ENCODE results near the gene LSM4. TPM values are rescaled to one million over a fixed set of nuclear protein-coding genes. Genes with fewer than 3 reads are reported as not detected.

The LSM4 gene
- total RNA-seq, 1 experiment from 2014 or later = 713 TPM

DNA sequence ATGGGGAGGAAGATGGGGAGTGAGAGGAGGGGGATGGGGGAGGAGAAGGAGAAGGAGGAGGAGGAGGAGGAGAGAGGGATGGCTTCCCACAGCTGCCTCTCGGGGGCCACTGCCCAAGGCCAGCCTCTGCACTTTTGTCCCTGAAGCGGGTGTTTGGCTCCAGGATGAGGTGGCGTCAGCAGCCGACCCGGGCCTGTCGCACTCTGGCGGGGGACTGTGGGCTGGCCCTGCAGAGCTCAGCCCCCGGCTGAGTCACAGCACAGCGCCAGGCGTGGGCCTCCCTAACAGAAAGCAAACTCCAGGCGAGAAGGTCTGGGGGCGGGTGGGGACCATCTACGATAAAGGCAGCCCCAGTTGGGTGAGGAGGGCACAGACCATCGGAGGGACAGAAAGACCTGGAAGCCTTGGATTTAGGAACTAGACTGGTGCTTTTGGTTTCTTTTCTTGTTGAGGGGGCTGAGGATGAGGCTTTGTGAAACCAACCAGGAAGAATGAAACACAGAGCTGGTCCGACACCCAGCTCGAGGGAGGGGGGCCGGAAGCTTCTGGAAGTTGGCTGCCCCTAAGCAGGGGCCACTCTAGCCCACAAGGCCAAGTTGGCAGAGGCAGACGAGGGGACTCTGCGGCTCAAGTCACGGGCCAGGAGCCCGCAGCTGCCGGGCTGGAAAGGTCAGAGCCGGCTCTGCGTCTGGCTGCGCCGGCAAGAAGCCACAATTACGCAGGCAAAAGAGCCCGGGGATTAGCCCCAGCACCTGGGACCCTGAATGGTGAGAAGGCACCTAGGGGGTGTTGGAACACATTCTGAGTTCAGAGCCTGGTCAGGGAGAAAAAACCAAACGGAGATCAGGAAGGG, 18.2 kb downstream of the LSM4 start:
- H3K4me2 ChIP-seq (ENCODE audit: low read length) = peak overlapping the region; percentile 46
- H2AFZ ChIP-seq (ENCODE audit: low read length) = no peak overlapping the region
- CTCF ChIA-PET = interaction anchor here (1.3 kb wide), 1 partner anchor 25 kb away, joined by 4 read pairs; no protein-coding TSS in a partner anchor
- H3K9me2 ChIP-seq (replicated peaks; ENCODE audit: low read length) = no peaks in the 10 kb centered on the region
- H3K9ac ChIP-seq (ENCODE audit: low read length) = no peak overlapping the region
- no peaks in the 10 kb centered on the region; the same call in 1 of the 2 replicates for H3K36me3 ChIP-seq (ENCODE audit: low read depth, low read length)
- no peaks in the 10 kb centered on the region for H3F3A ChIP-seq (ENCODE audit: low read length, unreplicated experiment)
- BruUV-seq (replicated peaks) = no TSS peak
- POLR2A ChIA-PET (ENCODE audit: unreplicated experiment) = interaction anchor here (0.6 to 1.0 kb wide), 2 partner anchors 23 to 253 kb away, joined by 3 read pairs; partner anchors contain the start of gene JUND
- intact Hi-C loops (cut with micrococcal nuclease) = no loop called here
- H3K27ac ChIP-seq (ENCODE audit: low read length) = no peak overlapping the region
- DNase-seq = peak; percentile 34
- no peaks in the 10 kb centered on the region for H3K79me2 ChIP-seq (ENCODE audit: low read length)
- no peak for TF ChIP-seq EZH2 (IDR thresholded peaks at IDR 0.05; ENCODE audit: low read length, unreplicated experiment)
- TF ChIP-seq CTCF (conservative IDR thresholded peaks at IDR 0.05; ENCODE audit: low read depth, low read length) = no peak
- TF ChIP-seq EZH2phosphoT487 (IDR thresholded peaks at IDR 0.05; ENCODE audit: borderline replicate concordance, low read length) = no peak
- H3K9me3 ChIP-seq (ENCODE audit: low read length) = no peaks in the 10 kb centered on the region
- peaks cover 19% of the 10 kb centered on the region for H3K4me1 ChIP-seq (ENCODE audit: insufficient read depth, low read length)
- peak; percentile 66 for ATAC-seq
- no peak overlapping the region for H3K4me3 ChIP-seq (ENCODE audit: low read length)
- H4K20me1 ChIP-seq (ENCODE audit: low read length) = no peaks in the 10 kb centered on the region
- no peaks in the 10 kb centered on the region for H3K27me3 ChIP-seq (ENCODE audit: low read length)

GRCh38 chr19:18304208-18304457, 18.7 kb downstream of the LSM4 start:
- H3K27me3 ChIP-seq (ENCODE audit: low read length) = no peaks in the 10 kb centered on the region
- no peak overlapping the region for H3K4me3 ChIP-seq (ENCODE audit: low read length)
- H2AFZ ChIP-seq (ENCODE audit: low read length) = no peak overlapping the region
- no peaks in the 10 kb centered on the region; the same call in 1 of the 2 replicates for H3K36me3 ChIP-seq (ENCODE audit: low read depth, low read length)
- H3K9me3 ChIP-seq (ENCODE audit: low read length) = no peaks in the 10 kb centered on the region
- H3K27ac ChIP-seq (ENCODE audit: low read length) = no peak overlapping the region
- DNase-seq (no peak), ATAC-seq (no peak; the same call in 1 of the 2 replicates)
- no peaks in the 10 kb centered on the region for H3K9me2 ChIP-seq (replicated peaks; ENCODE audit: low read length)
- BruUV-seq (replicated peaks) = no TSS peak
- intact Hi-C loops (cut with micrococcal nuclease) = no loop called here
- TF ChIP-seq EZH2 (IDR thresholded peaks at IDR 0.05; ENCODE audit: low read length, unreplicated experiment) = no peak
- no peak for TF ChIP-seq EZH2phosphoT487 (IDR thresholded peaks at IDR 0.05; ENCODE audit: borderline replicate concordance, low read length)
- no peak for TF ChIP-seq CTCF (conservative IDR thresholded peaks at IDR 0.05; ENCODE audit: low read depth, low read length)
- peaks cover 19% of the 10 kb centered on the region for H3K4me1 ChIP-seq (ENCODE audit: insufficient read depth, low read length)
- ChIA-PET POLR2A (ENCODE audit: unreplicated experiment) (interaction anchor here (0.6 to 1.0 kb wide), 2 partner anchors 22 to 253 kb away, joined by 3 read pairs; partner anchors contain the start of gene JUND), CTCF (interaction anchor here (1.3 kb wide), 1 partner anchor 24 kb away, joined by 4 read pairs; no protein-coding TSS in a partner anchor)
- H3F3A ChIP-seq (ENCODE audit: low read length, unreplicated experiment) = no peaks in the 10 kb centered on the region
- H3K4me2 ChIP-seq (ENCODE audit: low read length) = peak overlapping the region; percentile 46; the same call in 1 of the 2 replicates
- H4K20me1 ChIP-seq (ENCODE audit: low read length) = no peaks in the 10 kb centered on the region
- H3K9ac ChIP-seq (ENCODE audit: low read length) = no peak overlapping the region
- no peaks in the 10 kb centered on the region for H3K79me2 ChIP-seq (ENCODE audit: low read length)

GRCh38 chr19:18301718-18302111, 21.2 kb downstream of the LSM4 start:
- Histone ChIP-seq H3K27ac (ENCODE audit: low read length) (no peak overlapping the region), H3K9me2 (replicated peaks; ENCODE audit: low read length) (no peaks in the 10 kb centered on the region), H3K4me2 (ENCODE audit: low read length) (no peak overlapping the region), H3K4me1 (ENCODE audit: insufficient read depth, low read length) (peaks cover 19% of the 10 kb centered on the region), H3K4me3 (ENCODE audit: low read length) (no peak overlapping the region), H3K9me3 (ENCODE audit: low read length) (no peaks in the 10 kb centered on the region), H4K20me1 (ENCODE audit: low read length) (no peaks in the 10 kb centered on the region), H2AFZ (ENCODE audit: low read length) (no peak overlapping the region), H3K79me2 (ENCODE audit: low read length) (no peaks in the 10 kb centered on the region), H3K27me3 (ENCODE audit: low read length) (no peaks in the 10 kb centered on the region), H3F3A (ENCODE audit: low read length, unreplicated experiment) (no peaks in the 10 kb centered on the region), H3K9ac (ENCODE audit: low read length) (no peak overlapping the region), H3K36me3 (ENCODE audit: low read depth, low read length) (no peaks in the 10 kb centered on the region)
- TF ChIP-seq CTCF (conservative IDR thresholded peaks at IDR 0.05; ENCODE audit: low read depth, low read length) (no peak), EZH2phosphoT487 (IDR thresholded peaks at IDR 0.05; ENCODE audit: borderline replicate concordance, low read length) (no peak), EZH2 (IDR thresholded peaks at IDR 0.05; ENCODE audit: low read length, unreplicated experiment) (no peak)
- POLR2A ChIA-PET (ENCODE audit: unreplicated experiment) = interaction anchor here (0.8 kb wide), 1 partner anchor 20 kb away, joined by 4 read pairs; the partner anchor contains the start of gene JUND
- CTCF ChIA-PET = interaction anchor here (1.3 kb wide), 1 partner anchor 22 kb away, joined by 18 read pairs; no protein-coding TSS in a partner anchor
- DNase-seq (no peak), ATAC-seq (no peak)
- intact Hi-C loops (cut with micrococcal nuclease) = no loop called here
- no TSS peak for BruUV-seq (replicated peaks)

Data from PC-3 (cell line).